ENCODE data around the gene BRD3OS. TPM values are rescaled to one million over a fixed set of nuclear protein-coding genes. Genes with fewer than 3 reads are reported as not detected.
A peak's percentile ranks its signal among the peaks of the same experiment; 100 is the strongest.

The BRD3OS gene
- total and polyA plus RNA-seq, 2 of the 13 experiments (the other 11 are each of a cell fraction or from before 2014, with no cell fraction given) = 4.9 to 5.7 TPM

- no peak for TF ChIP-seq PRDM4 (CRISPR knock-in tag; IDR thresholded peaks at IDR 0.05; ENCODE audit: borderline replicate concordance)
- TF ChIP-seq ZNF639 (CRISPR knock-in tag; conservative IDR thresholded peaks at IDR 0.05) = no peak
- TF ChIP-seq NFE2 (CRISPR knock-in tag; IDR thresholded peaks at IDR 0.05) = no peak
- TF ChIP-seq ZNF574 (CRISPR knock-in tag; IDR thresholded peaks at IDR 0.05) = peak; percentile 41; the same call in 1 of the 2 replicates
- TF ChIP-seq ARNT2 (CRISPR knock-in tag; IDR thresholded peaks at IDR 0.05; ENCODE audit: low read depth) = peak; percentile 65; the same call in 1 of the 2 replicates
- no peak for TF ChIP-seq ZNF576 (CRISPR knock-in tag; IDR thresholded peaks at IDR 0.05)
- no peak for TF ChIP-seq GTF2F1 (IDR thresholded peaks at IDR 0.05; ENCODE audit: low read length)
- no peak for TF ChIP-seq ZNF572 (CRISPR knock-in tag; IDR thresholded peaks at IDR 0.05)
- TF ChIP-seq BATF2 (CRISPR knock-in tag; IDR thresholded peaks at IDR 0.05) = no peak
- TF ChIP-seq MNT (IDR thresholded peaks at IDR 0.05) = peak; percentile 64
- TF ChIP-seq NRL (CRISPR knock-in tag; IDR thresholded peaks at IDR 0.05; ENCODE audit: borderline replicate concordance) = no peak; the same call in 1 of the 2 replicates
- peak; percentile 71 for TF ChIP-seq HDAC2 (CRISPR knock-in tag; IDR thresholded peaks at IDR 0.05)
- TF ChIP-seq CENPBD1 (CRISPR knock-in tag; IDR thresholded peaks at IDR 0.05; ENCODE audit: borderline replicate concordance, low read depth) = no peak
- peak; percentile 98 for TF ChIP-seq HIVEP1 (CRISPR knock-in tag; IDR thresholded peaks at IDR 0.05)
- no peak for TF ChIP-seq ZNF335 (CRISPR knock-in tag; IDR thresholded peaks at IDR 0.05)
Measured at GRCh38 chr9:133990366-133991213, 34.7 kb upstream of the BRD3OS start (continued).
